Measurements from ENCODE around the gene ENOX1.

ENOX1 gene

DNA sequence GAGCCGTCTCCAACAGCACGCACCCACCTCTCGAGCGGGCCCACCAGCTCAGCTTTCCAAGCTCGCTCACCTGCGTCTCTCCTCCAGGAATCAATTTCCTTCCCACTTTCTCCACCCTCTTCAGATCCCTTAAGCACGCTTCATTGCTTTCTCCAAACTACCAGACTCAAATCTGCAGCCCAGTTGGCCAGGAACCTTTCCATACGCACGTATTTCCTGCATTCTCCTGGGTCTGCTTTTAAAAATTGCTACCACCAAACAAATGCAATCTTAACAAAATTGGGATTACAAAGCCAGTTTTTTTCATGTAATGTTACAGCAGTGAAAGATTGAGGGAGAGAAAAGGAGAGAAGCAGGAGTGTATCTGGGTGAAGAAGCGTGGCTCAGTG lies 1.5 kb downstream of the ENOX1 start:
- no peak for DNase-seq

DNA sequence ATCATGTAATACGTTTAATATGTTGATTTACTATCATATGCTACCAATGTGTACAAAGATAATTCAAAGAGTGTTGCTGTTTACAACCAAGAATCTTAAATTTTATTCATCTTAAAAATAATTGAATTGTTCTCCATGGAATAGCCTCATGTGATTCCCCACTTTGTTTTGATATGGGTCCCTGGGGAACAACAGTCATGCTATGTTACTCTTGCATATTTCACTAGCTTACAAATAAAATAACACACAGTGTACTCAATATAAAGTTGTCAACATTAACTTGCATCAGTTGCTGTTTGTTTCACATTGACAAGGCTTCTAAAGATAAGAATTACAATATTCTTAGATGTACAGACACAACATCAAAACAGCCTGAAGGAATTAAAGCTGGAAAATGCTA lies 2.3 kb downstream of the ENOX1 start:
- no peak for DNase-seq

DNA sequence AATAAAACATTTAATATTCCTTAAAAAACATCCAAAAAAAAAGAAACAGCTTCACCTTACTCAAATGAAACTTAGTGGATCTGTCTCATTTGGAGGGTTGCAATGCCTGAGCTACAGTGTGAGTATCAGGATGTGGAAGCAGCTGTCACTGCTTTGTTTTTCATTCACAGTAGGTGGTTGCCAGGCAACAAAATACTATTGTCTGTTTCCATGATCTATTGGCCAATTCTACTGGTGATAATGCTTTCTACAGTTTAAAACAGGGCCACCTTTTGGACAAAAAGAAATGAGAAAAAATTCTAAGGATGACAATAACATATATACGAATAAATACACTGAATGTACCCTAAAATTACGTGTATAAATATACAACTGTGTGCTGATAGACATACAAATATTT lies 3.0 kb downstream of the ENOX1 start:
- DNase-seq, result no peak

DNA sequence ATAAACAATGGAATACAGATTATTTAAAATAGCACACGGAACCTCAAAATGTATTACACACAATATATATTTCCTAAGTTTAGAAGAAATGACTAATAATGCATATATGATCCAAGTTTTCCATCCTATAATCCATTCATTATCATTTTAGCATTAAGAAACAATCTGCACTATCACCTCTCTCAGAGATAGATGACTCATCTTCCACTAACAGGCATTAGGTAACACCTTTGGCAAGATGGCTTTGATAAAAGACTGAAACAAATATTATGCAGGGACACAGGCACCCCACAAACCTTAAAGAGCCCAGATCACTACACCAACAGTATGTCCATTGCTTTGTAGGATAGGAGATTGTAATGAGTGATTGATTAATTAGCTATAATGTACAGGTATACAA lies 4.1 kb downstream of the ENOX1 start:
- DNase-seq, result no peak

DNA sequence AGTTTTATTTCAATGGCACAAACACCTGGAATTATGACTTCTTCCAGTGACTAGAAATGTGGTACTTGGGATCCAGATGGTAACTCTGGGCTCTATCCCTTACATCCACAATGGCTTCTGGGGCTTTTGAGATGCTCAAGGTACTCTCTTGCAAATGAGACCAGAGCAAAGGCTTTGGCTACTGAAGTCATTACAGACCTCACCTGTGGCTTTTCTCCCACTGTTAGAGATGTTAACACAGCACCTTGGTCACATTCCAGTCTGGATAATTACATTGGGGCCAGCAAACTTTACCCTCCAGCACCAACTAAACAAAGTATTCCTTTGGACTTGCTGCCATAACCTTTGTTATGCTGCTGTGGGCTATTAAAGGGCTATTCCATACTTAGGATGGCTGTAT lies 6.1 kb downstream of the ENOX1 start:
- no peak for DNase-seq

DNA sequence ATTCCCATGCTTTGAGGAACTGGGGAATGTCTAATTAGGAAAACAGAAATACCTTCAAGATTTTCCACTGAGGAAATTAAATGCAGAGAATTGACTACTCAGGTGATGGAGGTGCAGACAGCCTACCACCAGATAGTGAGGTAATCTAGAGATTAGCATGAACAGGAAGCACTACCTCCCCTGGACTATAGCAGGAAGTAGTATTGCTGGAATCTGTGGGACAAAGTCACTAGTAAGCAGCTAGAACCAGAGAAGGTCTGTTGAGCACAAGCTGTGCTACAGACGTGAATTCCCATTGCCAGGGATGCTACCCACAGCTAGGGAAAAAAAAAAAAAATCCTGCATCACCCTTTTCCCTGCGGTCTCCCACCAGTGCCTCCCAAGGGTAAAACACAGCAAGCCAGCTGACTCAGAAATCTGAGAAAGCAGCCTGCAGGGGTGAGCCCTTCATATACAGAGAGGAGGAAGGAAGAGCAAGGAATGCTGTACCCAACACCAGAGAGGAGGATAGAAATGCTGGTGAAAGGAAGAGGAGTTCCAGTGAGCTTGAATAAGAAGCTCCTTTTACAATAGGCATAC lies 10.2 kb downstream of the ENOX1 start:
- no peak for DNase-seq

DNA sequence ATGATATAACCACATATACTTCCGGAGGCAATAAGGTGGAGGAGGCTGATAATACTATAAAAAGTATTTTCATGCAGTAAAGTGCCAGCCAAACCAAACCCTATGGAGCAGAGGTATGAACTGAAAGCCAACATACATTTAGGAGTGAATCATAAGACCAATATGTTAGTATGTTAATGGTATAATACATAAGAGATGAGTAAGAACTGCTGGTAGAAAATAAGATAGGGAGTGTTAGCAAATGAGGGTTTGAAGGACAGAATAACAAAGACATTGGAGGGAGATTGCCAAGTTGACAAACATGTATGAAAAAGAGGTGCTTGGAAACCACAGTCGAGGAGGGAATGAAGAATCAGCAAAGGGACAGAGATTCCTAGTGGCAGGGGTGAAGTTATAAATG lies 10.8 kb downstream of the ENOX1 start:
- no peak for DNase-seq

DNA sequence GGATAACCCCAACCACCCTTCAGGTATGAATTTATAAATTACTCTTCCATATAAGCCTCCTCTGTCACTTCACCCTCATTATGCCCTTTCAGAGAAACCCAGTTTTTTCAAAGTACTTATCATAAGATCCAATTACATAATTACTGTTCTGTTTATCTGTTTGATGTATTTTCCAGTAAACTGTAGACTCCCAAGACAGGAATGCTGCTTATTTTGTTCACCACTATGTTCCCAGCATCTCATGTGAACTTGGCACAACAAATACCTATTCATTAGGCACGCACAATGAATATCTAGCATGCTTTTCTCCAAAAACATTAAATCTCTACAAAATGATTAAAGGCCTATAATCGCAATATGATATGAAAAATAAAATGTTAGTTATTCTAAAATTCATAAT lies 13.2 kb downstream of the ENOX1 start:
- DNase-seq, result no peak

DNA sequence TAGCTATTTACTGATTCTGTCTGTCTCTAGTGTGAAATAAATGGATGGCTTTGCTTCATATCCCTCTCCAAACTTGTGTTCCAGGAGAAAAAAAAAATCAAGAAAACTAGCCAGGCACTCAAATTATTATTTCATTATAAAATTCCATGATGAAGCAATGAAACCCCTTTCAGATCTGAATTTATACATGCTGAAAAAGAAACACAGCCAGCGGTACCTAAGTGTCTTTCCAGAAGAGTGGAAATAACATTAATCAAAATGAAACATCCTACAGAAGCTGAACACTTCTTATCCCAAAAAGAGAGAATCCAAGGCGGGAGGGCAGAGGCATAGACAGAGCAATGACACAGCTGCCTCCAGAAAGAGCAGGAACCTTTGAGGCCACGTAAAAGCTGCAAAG lies 15.9 kb downstream of the ENOX1 start:
- DNase-seq, result no peak

DNA sequence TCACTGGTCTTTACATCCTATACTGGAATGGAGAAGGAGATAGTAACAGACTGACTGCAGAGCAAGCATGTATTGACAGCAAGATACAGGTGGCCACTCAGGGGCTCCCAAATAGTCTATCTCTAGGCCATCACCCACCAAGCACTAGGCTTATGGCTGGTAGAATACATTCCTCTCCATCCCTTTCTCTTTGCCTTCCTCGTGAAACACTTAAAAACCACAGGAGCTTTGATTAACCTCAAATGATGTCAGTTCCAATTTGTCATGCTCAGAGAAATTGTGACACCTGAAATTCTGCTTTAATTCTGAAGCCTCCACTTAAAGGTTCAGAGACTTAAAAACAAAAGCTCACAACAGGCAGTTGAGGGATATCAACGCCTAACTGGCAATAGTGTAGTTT lies 17.2 kb downstream of the ENOX1 start:
- DNase-seq, result no peak

DNA sequence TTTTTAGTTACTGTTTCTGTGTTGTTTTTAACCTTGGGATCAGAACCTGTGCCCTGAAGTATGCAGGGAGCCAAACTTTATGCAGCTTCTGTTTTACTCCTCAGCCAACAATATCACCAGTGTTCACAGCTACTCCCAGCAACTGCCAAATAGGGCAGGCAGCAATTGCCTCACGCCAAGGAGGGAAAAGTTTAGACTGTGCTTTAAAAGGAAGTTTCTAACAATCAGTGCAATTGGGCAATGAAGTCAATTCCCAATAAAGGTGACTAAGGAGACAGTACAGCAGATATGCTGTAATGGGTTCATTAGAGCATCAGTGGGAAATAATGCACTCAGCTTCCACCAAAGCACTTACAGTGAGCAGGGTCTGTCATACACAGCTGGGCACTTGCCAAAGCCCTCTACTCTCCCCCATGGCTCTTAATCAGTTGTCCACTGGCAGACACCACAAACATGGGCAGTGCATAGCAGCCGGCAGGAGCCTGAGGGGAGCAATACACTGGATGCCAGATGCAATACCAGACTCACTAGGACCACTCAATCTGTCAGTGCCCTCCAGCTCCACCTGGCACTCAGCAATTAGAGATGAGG lies 19.3 kb downstream of the ENOX1 start:
- DNase-seq, result no peak

DNA sequence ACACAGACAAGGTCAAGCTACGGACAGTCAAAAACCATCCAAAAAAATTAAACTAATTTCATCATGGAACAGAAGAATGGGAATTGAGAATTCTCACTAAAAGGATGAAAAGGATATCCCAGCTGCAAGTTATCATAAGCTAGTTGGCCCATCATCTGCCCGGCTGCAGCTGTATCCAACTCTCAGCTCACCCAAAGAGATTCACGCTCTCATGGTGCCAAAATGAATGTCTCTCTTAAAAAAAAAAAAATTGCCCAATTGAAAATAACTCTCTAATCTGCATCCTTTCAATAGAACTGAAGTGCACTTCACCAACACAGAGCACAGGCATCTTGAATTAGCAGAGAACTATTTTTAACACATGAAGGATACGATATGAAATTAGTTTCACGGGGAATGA lies 20.0 kb downstream of the ENOX1 start:
- no peak for DNase-seq

DNA sequence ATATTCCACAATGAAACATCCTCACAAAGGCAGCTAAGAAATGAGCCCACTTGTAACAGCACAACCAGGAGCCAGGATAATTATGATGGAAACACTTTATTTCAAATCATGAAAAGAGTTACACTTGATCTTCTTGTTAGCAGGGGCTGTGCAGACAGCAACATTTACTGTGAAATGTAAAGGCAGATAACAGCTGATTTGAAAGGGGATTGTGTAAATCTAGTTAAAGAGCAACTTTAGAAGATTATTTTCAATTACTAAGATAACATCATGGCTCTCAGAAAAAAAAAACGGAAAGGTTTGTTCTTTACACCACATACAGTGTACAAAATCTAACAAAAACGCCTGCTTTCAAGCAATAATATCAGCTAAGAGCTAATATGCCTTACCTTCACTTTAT lies 22.4 kb downstream of the ENOX1 start:
- DNase-seq, result no peak

DNA sequence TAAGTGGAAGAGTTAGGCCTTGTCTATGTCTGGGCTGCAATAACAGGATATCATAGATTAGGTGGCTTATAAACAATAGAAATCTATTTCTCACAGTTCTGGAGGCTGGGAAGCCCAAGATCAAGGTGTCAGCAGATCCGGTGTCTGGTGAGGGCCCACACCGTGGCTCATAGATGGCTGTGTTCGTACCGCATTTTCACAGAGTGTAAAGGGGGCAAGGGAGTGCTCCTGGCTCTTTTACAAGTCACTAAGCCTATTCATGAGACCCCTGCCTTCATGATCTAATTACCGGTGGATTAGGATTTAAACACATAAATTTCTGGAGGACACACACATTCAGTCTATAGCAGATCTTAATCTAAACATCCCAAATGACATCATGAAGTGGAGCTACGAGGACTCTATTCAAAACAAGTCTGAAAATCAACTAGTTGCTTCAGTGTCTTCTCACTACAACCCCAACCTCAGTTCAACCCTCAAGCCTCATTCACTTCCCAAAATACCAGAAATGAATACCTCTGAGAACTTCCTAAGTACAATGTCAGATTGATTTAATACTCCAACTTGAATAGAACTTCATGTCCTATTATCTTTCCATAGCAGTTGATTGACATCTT lies 23.5 kb downstream of the ENOX1 start:
- DNase-seq, result no peak

DNA sequence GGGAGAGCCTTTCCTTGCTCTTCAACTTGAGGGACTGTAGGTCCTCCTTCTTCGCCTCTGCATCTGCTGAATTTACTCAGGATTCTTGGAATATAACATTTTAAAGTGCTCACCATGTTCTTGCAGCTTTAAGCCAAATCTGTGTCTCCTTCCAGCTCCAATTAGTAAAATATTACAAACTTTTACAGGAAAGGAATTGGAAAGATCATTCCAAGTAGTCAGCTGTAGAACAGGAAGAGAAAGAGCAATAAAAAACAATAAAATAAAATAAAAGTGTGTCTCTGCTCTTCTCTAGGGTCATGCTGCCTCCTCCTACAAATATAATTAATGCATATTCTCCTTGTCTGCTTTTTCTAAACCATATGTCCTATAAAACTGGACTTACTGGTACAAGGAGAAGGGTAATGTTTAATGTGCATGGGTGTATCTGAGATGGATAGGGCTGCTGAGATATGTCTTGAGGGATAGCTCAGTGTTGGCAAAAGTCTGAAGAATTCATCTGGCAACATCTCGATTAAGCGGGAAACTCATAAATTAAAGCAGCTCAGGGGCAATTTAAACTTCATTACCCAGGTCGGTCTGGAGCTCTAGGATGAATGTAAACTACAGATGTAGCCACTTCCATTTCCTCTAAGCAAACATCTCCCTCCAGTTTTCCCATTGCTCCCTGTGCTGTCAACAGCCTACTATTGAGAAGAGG lies 25.0 kb downstream of the ENOX1 start:
- no peak for DNase-seq

DNA sequence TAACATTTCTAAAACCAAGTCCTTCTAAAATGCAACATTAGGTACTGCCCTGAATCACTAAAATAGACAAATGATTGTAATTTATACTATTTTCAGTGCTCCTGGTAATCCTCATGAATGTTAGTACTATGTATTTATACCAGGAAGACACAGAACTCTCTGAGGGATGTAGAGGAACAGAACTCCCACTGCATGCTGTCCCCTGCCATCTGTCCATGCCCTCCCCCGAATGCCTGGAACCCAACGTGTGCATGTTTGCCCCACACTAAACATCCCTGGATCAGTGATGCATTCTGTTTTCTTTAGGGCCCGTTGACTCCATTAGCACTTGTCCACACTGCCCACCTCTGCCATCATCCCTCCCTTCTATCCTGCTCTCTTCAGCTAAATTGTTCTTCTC lies 26.5 kb downstream of the ENOX1 start:
- no peak for DNase-seq

DNA sequence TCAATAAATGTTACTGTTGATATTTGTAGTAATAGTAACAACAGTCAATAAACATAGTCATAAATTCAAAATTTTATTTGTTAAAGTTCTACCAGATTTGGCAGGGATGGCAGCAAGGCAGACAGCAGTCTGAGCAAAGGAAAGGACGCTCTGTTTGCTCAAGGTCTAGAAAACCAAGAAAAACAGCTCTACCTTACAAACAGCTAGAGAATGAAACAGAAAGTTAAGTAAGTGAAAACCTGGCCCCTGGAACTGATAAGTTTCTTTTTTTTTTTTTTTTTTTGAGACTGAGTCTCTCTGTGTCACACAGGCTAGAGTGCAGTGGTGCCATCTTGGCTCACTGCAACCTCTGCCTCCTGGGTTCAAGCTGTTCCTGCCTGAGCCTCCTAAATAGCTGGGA lies 27.9 kb downstream of the ENOX1 start:
- no peak for DNase-seq

DNA sequence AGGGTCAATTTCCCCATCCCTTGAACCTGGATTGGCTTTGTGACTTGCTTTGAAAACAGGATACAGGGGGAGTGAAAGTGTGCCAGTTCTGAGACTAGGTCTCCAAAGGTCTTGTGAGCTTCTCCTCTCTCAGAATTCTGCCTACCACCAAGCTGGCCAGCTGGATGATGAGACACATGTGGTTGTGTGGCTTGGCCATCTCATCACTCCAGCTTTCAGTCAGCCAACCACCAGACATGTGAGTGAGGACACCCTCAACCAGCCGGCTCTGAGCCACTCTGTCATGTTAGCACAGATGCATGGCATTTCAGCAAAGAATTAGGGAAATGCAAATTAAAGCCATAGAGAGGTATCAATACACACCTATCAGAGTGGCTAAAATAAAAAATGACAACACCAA lies 29.5 kb downstream of the ENOX1 start:
- DNase-seq, result no peak

DNA sequence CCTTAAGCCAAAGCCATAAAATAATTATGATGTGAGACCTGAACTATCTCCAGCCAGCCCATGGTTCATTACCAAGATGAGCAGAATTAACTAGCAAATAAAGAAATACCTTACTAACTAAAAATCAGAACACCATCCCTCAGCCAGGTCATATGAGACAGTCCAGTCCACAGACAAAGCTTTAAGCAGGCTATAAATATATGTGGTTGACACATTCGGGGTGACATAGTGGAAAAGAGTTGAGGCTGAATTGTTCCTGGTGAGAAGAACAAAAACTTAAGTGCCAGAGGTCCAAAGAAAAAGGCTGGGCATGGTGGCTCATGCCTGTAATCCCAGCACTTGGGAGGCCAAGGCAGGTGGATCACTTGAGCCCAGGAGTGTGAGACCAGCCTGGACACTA lies 30.9 kb downstream of the ENOX1 start:
- no peak for DNase-seq

DNA sequence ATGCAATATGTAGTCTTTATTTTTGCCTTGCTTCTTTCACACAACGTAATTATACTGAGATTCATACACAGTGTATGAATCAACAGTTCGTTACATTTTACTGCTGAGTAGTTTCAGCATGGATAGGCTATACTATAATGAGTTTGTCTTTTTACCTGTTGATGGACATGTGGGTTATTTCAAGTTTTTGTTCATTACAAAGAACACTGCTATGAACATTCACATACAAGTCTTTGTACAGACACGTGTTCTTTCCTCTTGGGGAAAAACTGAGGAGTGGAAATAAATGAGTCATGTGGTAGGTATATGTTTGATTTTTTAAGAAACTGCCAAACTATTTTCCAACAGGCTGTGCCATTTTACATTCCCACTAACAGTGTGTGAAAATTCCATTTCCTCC lies 35.1 kb downstream of the ENOX1 start:
- DNase-seq, result no peak

DNA sequence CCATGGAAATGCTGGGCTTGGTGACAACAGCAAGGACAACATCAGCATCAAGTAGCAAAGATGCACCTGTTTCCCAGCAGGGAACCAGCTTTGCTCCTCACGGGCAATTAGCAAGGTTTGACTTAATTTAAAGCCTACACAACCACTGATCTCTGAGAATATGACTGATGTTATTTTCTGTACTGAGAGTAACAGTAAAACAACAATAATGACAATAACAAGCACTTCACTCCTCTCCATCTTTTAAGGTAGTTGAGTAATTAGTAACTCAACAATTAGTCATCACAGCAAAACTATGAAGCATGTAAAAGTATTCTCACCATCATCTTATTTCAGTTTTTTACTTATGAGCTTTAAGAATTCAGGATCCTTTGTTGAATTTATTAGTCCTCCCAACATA lies 37.3 kb downstream of the ENOX1 start:
- DNase-seq, result no peak

DNA sequence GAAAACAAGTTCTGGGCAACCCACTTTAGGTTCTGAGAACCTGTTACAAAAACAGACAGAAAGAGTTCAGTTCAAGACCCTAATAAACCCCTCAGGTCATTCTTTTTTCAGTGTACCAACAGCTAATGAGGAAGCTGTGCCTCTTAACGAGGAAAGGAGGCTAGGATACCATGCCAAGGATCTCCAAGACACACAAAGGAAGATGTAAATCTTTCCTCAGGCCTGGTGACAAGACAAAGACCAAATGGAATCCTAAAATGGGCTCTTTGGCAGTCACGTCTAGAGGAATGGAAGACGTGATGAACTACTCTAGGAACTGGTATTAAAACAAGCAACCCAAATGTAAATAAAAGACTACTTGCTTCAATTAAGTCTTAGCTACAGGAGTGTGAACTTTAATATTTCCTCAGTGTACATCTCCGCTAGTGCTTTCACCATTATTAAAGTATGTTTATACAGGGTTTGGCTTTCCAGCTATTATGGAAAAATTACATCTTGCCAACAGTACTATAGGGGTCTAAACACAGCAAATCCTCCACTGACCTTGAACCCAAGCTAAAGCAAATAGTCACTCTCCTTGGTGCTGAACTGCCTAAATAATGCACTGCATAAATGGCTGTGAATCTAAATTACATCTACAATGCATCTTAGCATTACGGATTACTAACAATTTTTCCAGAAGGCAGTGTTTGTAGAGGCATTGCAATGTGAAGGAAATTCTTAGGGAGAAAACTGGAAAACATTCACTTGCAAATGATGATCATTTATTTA lies 42.3 kb downstream of the ENOX1 start:
- no peak for DNase-seq

DNA sequence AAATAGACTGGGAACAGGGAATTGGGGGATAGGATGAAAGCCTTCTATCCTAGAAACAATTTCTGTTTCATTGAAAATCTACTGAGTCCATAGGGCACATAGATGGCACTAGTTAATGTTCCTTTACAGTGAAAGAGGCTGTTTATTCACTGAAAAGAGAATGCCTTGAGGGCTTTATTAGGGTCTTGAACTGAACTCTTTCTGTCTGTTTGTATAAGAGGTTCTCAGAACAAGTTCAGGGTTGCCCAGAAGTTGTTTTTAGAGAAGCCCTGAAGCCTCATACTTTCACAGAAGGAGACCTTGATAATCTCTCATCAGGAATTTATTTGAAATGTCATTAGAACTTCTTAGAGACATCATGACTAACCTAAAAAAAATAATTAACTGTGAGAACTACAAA lies 43.9 kb downstream of the ENOX1 start:
- DNase-seq, result no peak
